NT2/D1 (cell line): ENCODE results near the gene RSU1.

Experiments used
- YY1 ChIP-seq: IDR thresholded peaks from 2 replicates; pipeline ENCODE4 v1.6.1; 2011; ENCODE audit not compliant: insufficient read length, insufficient read depth
- ZNF274 ChIP-seq: IDR thresholded peaks from 2 replicates; pipeline ENCODE4 v1.6.1; 2011; ENCODE audit warnings: mild to moderate bottlenecking, low read depth, low read length

GRCh38 chr10:16856092-16856491 lies 38.9 kb upstream of the RSU1 start:
- no peak for TF ChIP-seq YY1
- no peak for TF ChIP-seq ZNF274
